ENCODE data around the gene EIPR1. TPM values are rescaled to one million over a fixed set of nuclear protein-coding genes. Genes with fewer than 3 reads are reported as not detected.

The EIPR1 gene
- 13.9 and 14.1 TPM in 2 replicates for polyA plus RNA-seq (2013)

DNA sequence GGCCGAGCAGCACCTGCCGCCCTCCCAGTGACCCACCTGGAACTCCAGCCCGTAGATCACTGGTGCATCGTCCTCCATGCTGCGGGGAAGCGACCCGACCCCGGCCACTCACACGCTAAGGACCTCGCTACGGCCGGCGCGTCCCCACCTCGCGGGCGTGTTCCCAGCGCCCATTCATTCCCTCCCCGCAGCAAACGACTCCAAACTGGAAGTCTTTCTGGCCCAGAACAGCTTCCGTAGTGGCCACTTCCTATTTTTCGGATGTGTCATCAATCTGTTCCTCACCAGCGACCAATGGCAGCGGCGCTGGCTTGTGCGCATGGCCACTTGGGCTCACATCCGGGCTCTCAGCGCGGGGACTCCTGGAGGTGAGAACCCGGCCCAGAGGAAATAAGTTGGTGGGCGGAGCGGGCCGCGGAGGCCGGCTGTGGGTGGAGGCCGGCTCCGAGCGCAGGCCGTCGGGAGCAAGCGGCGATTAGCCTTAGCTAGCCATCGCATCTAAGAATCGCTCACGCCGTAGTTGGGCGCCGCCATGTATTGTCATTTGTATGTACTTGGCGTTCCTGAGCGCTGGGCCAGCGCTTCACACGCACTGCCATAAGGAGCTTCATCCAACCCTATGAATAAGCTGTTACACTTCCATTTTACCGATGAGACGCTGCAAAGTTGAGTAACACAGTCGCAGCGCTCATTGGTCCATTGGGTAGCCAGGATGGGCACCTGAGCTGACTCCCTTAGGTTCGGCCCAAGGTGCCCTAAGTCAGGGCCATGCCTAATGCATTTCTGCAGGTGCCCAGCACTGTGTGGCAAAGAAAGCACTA, at the start of gene EIPR1:
TSS of gene EIPR1 (minus strand) at position 207 of the 821 bp plus-strand sequence. CDS start at position 78, 129 bp downstream.
- H3K36me3 ChIP-seq (ENCODE audit: control insufficient read depth in 1 of 2, insufficient read depth in 2 of 2, low read length in 2 of 2), result peaks cover 0 to 1% of the 10 kb centered on the region in 2 experiments
- no CpG with 5 or more reads among the region's 57 CpGs for WGBS (ENCODE audit: extremely low coverage, insufficient coverage, insufficient read length)
- no peaks in the 10 kb centered on the region for H3K27me3 ChIP-seq (ENCODE audit: insufficient read depth, low read length)
- H3K4me2 ChIP-seq (ENCODE audit: low read length), result peak within 1 kb of the TSS; percentile 73
- H2AFZ ChIP-seq (ENCODE audit: insufficient read depth, low read length, poor library complexity), result peak within 1 kb of the TSS; percentile 72
- peak within 1 kb of the TSS; percentile 61 for H3K18ac ChIP-seq (ENCODE audit: low read length)
- H3K4me1 ChIP-seq (ENCODE audit: control insufficient read depth in 1 of 2, insufficient read depth in 2 of 2, low read length in 2 of 2), result peaks cover 9 to 10% of the 10 kb centered on the region in 2 experiments
- H2BK120ac ChIP-seq (ENCODE audit: insufficient read depth, low read length, poor library complexity), result no peak within 1 kb of the TSS
- peak within 1 kb of the TSS; percentile 1 for H2AK5ac ChIP-seq (ENCODE audit: low read length)
- no peak within 1 kb of the TSS for H3K23ac ChIP-seq (ENCODE audit: low read length)
- H3K79me1 ChIP-seq (ENCODE audit: low read length), result peaks cover 10% of the 10 kb centered on the region
- H3K79me2 ChIP-seq (ENCODE audit: control insufficient read depth, insufficient read depth, low read length, poor library complexity), result peaks cover 8% of the 10 kb centered on the region
- H4K8ac ChIP-seq (ENCODE audit: low read depth, low read length), result peak within 1 kb of the TSS; percentile 94
- no peak within 1 kb of the TSS for H2BK5ac ChIP-seq (ENCODE audit: low read depth, low read length, poor library complexity)
- no peak within 1 kb of the TSS for H2BK12ac ChIP-seq (ENCODE audit: low read length)
- H3K27ac ChIP-seq (ENCODE audit: low read depth, low read length), result peak within 1 kb of the TSS; percentile 70
- H4K91ac ChIP-seq (ENCODE audit: low read depth, low read length), result peak within 1 kb of the TSS; percentile 75
- H4K12ac ChIP-seq (ENCODE audit: low read depth, low read length), result peak within 1 kb of the TSS; percentile 76
- peak within 1 kb of the TSS; percentile 84 for H3K4me3 ChIP-seq (ENCODE audit: low read depth, low read length)
- H3K9me3 ChIP-seq (ENCODE audit: insufficient read depth, low read depth, low read length), result no peaks in the 10 kb centered on the region
- H3K4ac ChIP-seq (ENCODE audit: low read depth, low read length), result peak within 1 kb of the TSS; percentile 94
- peak within 1 kb of the TSS; percentile 71 for H3K9ac ChIP-seq (ENCODE audit: low read length)
- H3K14ac ChIP-seq (ENCODE audit: low read length), result peak within 1 kb of the TSS; percentile 78
- peak; percentile 98 to 99 for DNase-seq

DNA sequence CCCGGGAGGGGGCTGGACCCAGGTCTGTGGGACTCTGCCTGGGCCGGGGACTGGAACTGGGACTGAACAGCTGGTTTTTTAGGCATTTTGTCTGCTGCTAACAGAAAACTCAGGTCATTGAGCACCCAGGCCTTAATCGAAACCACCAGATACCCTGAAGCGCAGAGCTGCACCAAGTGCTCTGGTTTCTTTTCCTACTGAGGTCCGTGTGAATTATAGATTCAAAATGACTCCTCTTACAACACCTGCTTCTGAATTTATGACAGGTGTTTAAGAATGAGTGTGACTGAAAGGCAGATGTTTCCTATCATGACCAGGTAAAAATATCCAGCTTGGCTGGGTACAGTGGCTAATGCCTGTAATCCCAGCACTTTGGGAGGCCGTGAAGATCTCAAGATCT, 49.7 kb upstream of the EIPR1 start:
- H2BK12ac ChIP-seq (ENCODE audit: low read length), result no peak overlapping the region
- no peaks in the 10 kb centered on the region for H3K4me1 ChIP-seq (ENCODE audit: control insufficient read depth in 1 of 2, insufficient read depth in 2 of 2, low read length in 2 of 2)
- no peaks in the 10 kb centered on the region for H3K79me1 ChIP-seq (ENCODE audit: low read length)
- WGBS (ENCODE audit: extremely low coverage, insufficient coverage, insufficient read length), result no CpG with 5 or more reads among the region's 6 CpGs
- no peak overlapping the region for H3K18ac ChIP-seq (ENCODE audit: low read length)
- H3K14ac ChIP-seq (ENCODE audit: low read length), result no peak overlapping the region
- no peak overlapping the region for H4K91ac ChIP-seq (ENCODE audit: low read depth, low read length)
- no peak overlapping the region for H3K23ac ChIP-seq (ENCODE audit: low read length)
- H4K12ac ChIP-seq (ENCODE audit: low read depth, low read length), result no peak overlapping the region
- H3K4me3 ChIP-seq (ENCODE audit: low read depth, low read length), result no peak overlapping the region
- H3K4ac ChIP-seq (ENCODE audit: low read depth, low read length), result no peak overlapping the region
- no peak overlapping the region for H2AFZ ChIP-seq (ENCODE audit: insufficient read depth, low read length, poor library complexity)
- no peaks in the 10 kb centered on the region for H3K79me2 ChIP-seq (ENCODE audit: control insufficient read depth, insufficient read depth, low read length, poor library complexity)
- H3K36me3 ChIP-seq (ENCODE audit: control insufficient read depth in 1 of 2, insufficient read depth in 2 of 2, low read length in 2 of 2), result peaks cover 28 to 38% of the 10 kb centered on the region in 2 experiments
- H2BK120ac ChIP-seq (ENCODE audit: insufficient read depth, low read length, poor library complexity), result no peak overlapping the region
- peaks cover 1% of the 10 kb centered on the region for H3K9me3 ChIP-seq (ENCODE audit: insufficient read depth, low read depth, low read length)
- H3K9ac ChIP-seq (ENCODE audit: low read length), result no peak overlapping the region
- no peaks in the 10 kb centered on the region for H3K27me3 ChIP-seq (ENCODE audit: insufficient read depth, low read length)
- H3K27ac ChIP-seq (ENCODE audit: low read depth, low read length), result no peak overlapping the region
- H2AK5ac ChIP-seq (ENCODE audit: low read length), result no peak overlapping the region
- H4K8ac ChIP-seq (ENCODE audit: low read depth, low read length), result no peak overlapping the region
- H2BK5ac ChIP-seq (ENCODE audit: low read depth, low read length, poor library complexity), result no peak overlapping the region
- H3K4me2 ChIP-seq (ENCODE audit: low read length), result no peak overlapping the region
- no peak for DNase-seq

DNA sequence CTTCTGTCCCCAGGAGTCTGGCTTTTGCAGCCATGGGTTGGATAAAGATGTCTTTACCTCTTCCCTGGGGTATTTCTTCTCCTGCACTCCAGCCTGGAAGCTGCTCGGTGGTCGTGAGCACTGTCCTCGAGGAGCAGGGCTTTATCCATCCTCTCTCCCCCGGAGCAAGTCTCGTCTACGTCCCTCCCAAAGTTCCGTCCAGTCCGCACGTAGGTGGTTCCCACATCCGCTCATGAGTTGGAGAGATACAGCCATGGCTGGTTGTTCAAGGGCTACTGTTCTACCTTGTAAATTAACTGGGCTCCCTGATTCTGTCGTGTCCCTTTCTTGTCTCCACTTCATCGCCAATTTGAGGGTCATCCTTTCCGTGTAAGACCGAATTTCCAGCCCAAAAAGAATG, 49.0 kb upstream of the EIPR1 start:
- Histone ChIP-seq H2AK5ac (ENCODE audit: low read length) (no peak overlapping the region), H3K79me1 (ENCODE audit: low read length) (no peaks in the 10 kb centered on the region), H3K27me3 (ENCODE audit: insufficient read depth, low read length) (no peaks in the 10 kb centered on the region), H3K79me2 (ENCODE audit: control insufficient read depth, insufficient read depth, low read length, poor library complexity) (no peaks in the 10 kb centered on the region), H3K9me3 (ENCODE audit: insufficient read depth, low read depth, low read length) (peaks cover 1% of the 10 kb centered on the region), H2BK5ac (ENCODE audit: low read depth, low read length, poor library complexity) (no peak overlapping the region), H3K4me3 (ENCODE audit: low read depth, low read length) (no peak overlapping the region), H2BK12ac (ENCODE audit: low read length) (no peak overlapping the region), H3K27ac (ENCODE audit: low read depth, low read length) (no peak overlapping the region), H3K4ac (ENCODE audit: low read depth, low read length) (no peak overlapping the region), H3K9ac (ENCODE audit: low read length) (no peak overlapping the region), H4K91ac (ENCODE audit: low read depth, low read length) (no peak overlapping the region), H3K18ac (ENCODE audit: low read length) (no peak overlapping the region), H3K36me3 (ENCODE audit: control insufficient read depth in 1 of 2, insufficient read depth in 2 of 2, low read length in 2 of 2) (peaks cover 34 to 43% of the 10 kb centered on the region in 2 experiments), H3K14ac (ENCODE audit: low read length) (no peak overlapping the region), H3K4me2 (ENCODE audit: low read length) (no peak overlapping the region), H4K8ac (ENCODE audit: low read depth, low read length) (no peak overlapping the region), H3K4me1 (ENCODE audit: control insufficient read depth in 1 of 2, insufficient read depth in 2 of 2, low read length in 2 of 2) (no peaks in the 10 kb centered on the region), H3K23ac (ENCODE audit: low read length) (no peak overlapping the region), H4K12ac (ENCODE audit: low read depth, low read length) (no peak overlapping the region), H2AFZ (ENCODE audit: insufficient read depth, low read length, poor library complexity) (no peak overlapping the region), H2BK120ac (ENCODE audit: insufficient read depth, low read length, poor library complexity) (no peak overlapping the region)
- no peak for DNase-seq
- no CpG with 5 or more reads among the region's 14 CpGs for WGBS (ENCODE audit: extremely low coverage, insufficient coverage, insufficient read length)

DNA sequence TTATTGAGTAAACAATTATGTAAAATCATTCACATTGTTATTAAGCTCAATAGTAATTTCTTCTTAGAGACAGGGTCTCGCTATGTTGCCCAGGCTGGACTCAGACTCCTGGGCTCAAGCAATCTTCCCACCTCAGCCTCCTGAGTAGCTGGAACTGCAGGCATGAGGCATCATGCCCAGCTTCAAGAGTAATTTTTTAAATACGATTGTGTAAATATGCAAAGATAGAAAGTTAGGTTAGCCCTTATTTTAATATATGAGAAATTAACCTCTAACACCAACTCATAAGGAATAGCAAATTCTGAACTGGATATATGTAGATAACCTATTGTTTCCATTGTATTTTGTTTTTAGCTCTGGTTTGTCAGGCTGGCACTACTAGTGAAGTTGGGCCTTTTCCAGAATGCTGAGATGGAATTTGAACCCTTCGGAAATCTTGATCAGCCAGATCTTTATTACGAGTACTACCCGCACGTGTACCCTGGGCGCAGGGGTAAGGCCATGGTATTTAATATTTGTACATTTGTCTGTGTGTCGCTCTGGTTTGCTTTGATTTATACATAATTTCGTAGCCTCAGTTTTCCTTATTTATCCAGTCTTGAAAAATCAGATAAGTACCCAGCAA, 46.7 kb upstream of the EIPR1 start:
- no peak overlapping the region for H2BK5ac ChIP-seq (ENCODE audit: low read depth, low read length, poor library complexity)
- H2BK120ac ChIP-seq (ENCODE audit: insufficient read depth, low read length, poor library complexity), result no peak overlapping the region
- H3K9ac ChIP-seq (ENCODE audit: low read length), result no peak overlapping the region
- H3K4me1 ChIP-seq (ENCODE audit: control insufficient read depth in 1 of 2, insufficient read depth in 2 of 2, low read length in 2 of 2), result no peaks in the 10 kb centered on the region
- H4K12ac ChIP-seq (ENCODE audit: low read depth, low read length), result no peak overlapping the region
- H3K14ac ChIP-seq (ENCODE audit: low read length), result no peak overlapping the region
- H3K4me3 ChIP-seq (ENCODE audit: low read depth, low read length), result no peak overlapping the region
- no peak overlapping the region for H3K27ac ChIP-seq (ENCODE audit: low read depth, low read length)
- peaks cover 29 to 43% of the 10 kb centered on the region in 2 experiments for H3K36me3 ChIP-seq (ENCODE audit: control insufficient read depth in 1 of 2, insufficient read depth in 2 of 2, low read length in 2 of 2)
- DNase-seq, result no peak
- no peak overlapping the region for H3K23ac ChIP-seq (ENCODE audit: low read length)
- H3K79me2 ChIP-seq (ENCODE audit: control insufficient read depth, insufficient read depth, low read length, poor library complexity), result no peaks in the 10 kb centered on the region
- H2AFZ ChIP-seq (ENCODE audit: insufficient read depth, low read length, poor library complexity), result no peak overlapping the region
- no peak overlapping the region for H2BK12ac ChIP-seq (ENCODE audit: low read length)
- H3K79me1 ChIP-seq (ENCODE audit: low read length), result no peaks in the 10 kb centered on the region
- no peak overlapping the region for H3K4ac ChIP-seq (ENCODE audit: low read depth, low read length)
- H3K4me2 ChIP-seq (ENCODE audit: low read length), result no peak overlapping the region
- H3K18ac ChIP-seq (ENCODE audit: low read length), result no peak overlapping the region
- H4K91ac ChIP-seq (ENCODE audit: low read depth, low read length), result no peak overlapping the region
- H3K9me3 ChIP-seq (ENCODE audit: insufficient read depth, low read depth, low read length), result peaks cover 1% of the 10 kb centered on the region
- H3K27me3 ChIP-seq (ENCODE audit: insufficient read depth, low read length), result no peaks in the 10 kb centered on the region
- H4K8ac ChIP-seq (ENCODE audit: low read depth, low read length), result no peak overlapping the region
- WGBS (ENCODE audit: extremely low coverage, insufficient coverage, insufficient read length), result no CpG with 5 or more reads among the region's 9 CpGs
- no peak overlapping the region for H2AK5ac ChIP-seq (ENCODE audit: low read length)
